ENCODE measurements around the gene PTPRG.

- TF ChIP-seq CTCF (IDR thresholded peaks at IDR 0.05) (no peak), POLR2AphosphoS5 (IDR thresholded peaks at IDR 0.05) (no peak), EP300 (IDR thresholded peaks at IDR 0.05) (no peak)
These were observed 247.6 kb downstream of the PTPRG start for GRCh38 chr3:61808999-61809398.

All from esophagus muscularis mucosa (tissue), 4 donors.